Neural cell (in vitro differentiated cells): Measurements from ENCODE around the gene TBC1D5. TPM values are rescaled to one million over a fixed set of nuclear protein-coding genes. Genes with fewer than 3 reads are reported as not detected.

Experiments used
- H2AFZ ChIP-seq: fragments of 200-600, 300-800 bp; sonication (generic), shearing (Covaris generic); 2 replicates; pipeline ENCODE4 v1.6.0; 2014; ENCODE audit warnings: low read depth, mild to moderate bottlenecking, antibody characterized with exemption, low read length, moderate library complexity
- H3F3A ChIP-seq: fragments of 200-600 bp; shearing (Covaris generic); 2 replicates; pipeline ENCODE4 v1.6.1; 2016; ENCODE audit warnings: mild to moderate bottlenecking, moderate library complexity, mixed read lengths, antibody characterized with exemption, low read length; ENCODE audit not compliant: insufficient read depth, poor library complexity, severe bottlenecking
- H3K27ac ChIP-seq: fragments of 200-600, 300-800 bp; sonication (generic), shearing (Covaris generic); 2 replicates; pipeline ENCODE4 v1.5.1; 2014; ENCODE audit warnings: mild to moderate bottlenecking, low read length, moderate library complexity
- H3K27me3 ChIP-seq: fragments of 300-800, 200-600 bp; sonication (generic), shearing (Covaris generic); 2 replicates; pipeline ENCODE4 v1.6.0; 2014; ENCODE audit warnings: mild to moderate bottlenecking, low read depth, low read length, moderate library complexity; ENCODE audit not compliant: insufficient read depth
- H3K36me3 ChIP-seq: fragments of 300-800, 200-600 bp; sonication (generic), shearing (Covaris generic); 2 replicates; pipeline ENCODE4 v1.5.1; 2014; ENCODE audit warnings: mild to moderate bottlenecking, antibody characterized with exemption, low read length, moderate library complexity; ENCODE audit not compliant: insufficient read depth
- H3K4me2 ChIP-seq: fragments of 300-800, 200-600 bp; sonication (generic), shearing (Covaris generic); 2 replicates; pipeline ENCODE4 v1.6.0; 2014; ENCODE audit warnings: mild to moderate bottlenecking, low read length
- H3K4me3 ChIP-seq: fragments of 300-800, 200-600 bp; sonication (generic), shearing (Covaris generic); 2 replicates; pipeline ENCODE4 v1.5.1; 2014; ENCODE audit warnings: mild to moderate bottlenecking, low read length, moderate library complexity
- H3K79me2 ChIP-seq: fragments of 200-600 bp; shearing (Covaris generic); replicated peaks from 2 replicates; pipeline ENCODE4 v1.6.0; 2014; ENCODE audit warnings: mild to moderate bottlenecking, low read length, moderate library complexity; ENCODE audit not compliant: insufficient read depth
- H3K9ac ChIP-seq: fragments of 300-800, 200-600 bp; sonication (generic), shearing (Covaris generic); 2 replicates; pipeline ENCODE4 v1.6.1; 2016; ENCODE audit warnings: mild to moderate bottlenecking, low read length, mixed read lengths
- H3K9me2 ChIP-seq: fragments of 200-600 bp; shearing (Covaris generic); 2 replicates; pipeline ENCODE4 v1.6.1; 2016; ENCODE audit warnings: mild to moderate bottlenecking, low read length, mixed read lengths; ENCODE audit not compliant: insufficient read depth
- H3K9me3 ChIP-seq: fragments of 200-600, 300-800 bp; sonication (generic), shearing (Covaris generic); 2 replicates; pipeline ENCODE4 v1.6.1; 2016; ENCODE audit warnings: mild to moderate bottlenecking, mixed run types, low read length, moderate library complexity, mixed read lengths
- H4K20me1 ChIP-seq: fragments of 200-600 bp; shearing (Covaris generic); 2 replicates; pipeline ENCODE4 v1.6.1; 2016; ENCODE audit warnings: mild to moderate bottlenecking, mixed run types; ENCODE audit not compliant: insufficient read depth
- EP300 ChIP-seq: fragments of 450-650 bp; conservative IDR thresholded peaks from 2 replicates; pipeline ENCODE4 v1.6.1; 2014; ENCODE audit warnings: antibody characterized with exemption, mild to moderate bottlenecking, moderate library complexity; ENCODE audit not compliant: poor library complexity, severe bottlenecking
- EZH2 ChIP-seq: fragments of 200-600, 300-800 bp; shearing (Covaris generic), sonication (generic); IDR thresholded peaks from 2 replicates; pipeline ENCODE4 v1.6.1; 2014; ENCODE audit warnings: antibody characterized with exemption, low read length, borderline replicate concordance, mild to moderate bottlenecking; ENCODE audit not compliant: insufficient read depth, poor library complexity, severe bottlenecking
- MXI1 ChIP-seq: fragments of 450-650 bp; conservative IDR thresholded peaks from 2 replicates; pipeline ENCODE4 v1.6.1; 2014; ENCODE audit warnings: antibody characterized with exemption, mild to moderate bottlenecking; ENCODE audit not compliant: poor library complexity, severe bottlenecking
- POLR2AphosphoS5 ChIP-seq: IDR thresholded peaks from 2 replicates; pipeline ENCODE4 v1.6.1; 2012
- RAD21 ChIP-seq: fragments of 450-650 bp; conservative IDR thresholded peaks from 2 replicates; pipeline ENCODE4 v1.6.1; 2014; ENCODE audit warnings: antibody characterized with exemption, mild to moderate bottlenecking, moderate library complexity
- SMC3 ChIP-seq: fragments of 450-650 bp; conservative IDR thresholded peaks from 2 replicates; pipeline ENCODE4 v1.6.1; 2014; ENCODE audit warnings: antibody characterized with exemption, mild to moderate bottlenecking, moderate library complexity; ENCODE audit not compliant: poor library complexity
- TAF1 ChIP-seq: IDR thresholded peaks from 2 replicates; pipeline ENCODE4 v1.6.1; 2012; ENCODE audit warnings: low read depth
- polyA plus RNA-seq: library from polyadenylated mRNA; depleted of rRNA; stranded (reverse); fragments of >200 nt; gene quantifications from 2 replicates; pipeline ENCODE4 v1.2.3, GENCODE V29; 2014
- TF ChIP-seq, protein P1 (sequence below): fragments of 450-650 bp; IDR thresholded peaks from 2 replicates; pipeline ENCODE4 v1.5.1; 2014; ENCODE audit warnings: antibody characterized with exemption, mild to moderate bottlenecking, moderate library complexity; ENCODE audit not compliant: poor library complexity, severe bottlenecking
- TF ChIP-seq, protein P2 (sequence below): IDR thresholded peaks from 2 replicates; pipeline ENCODE4 v1.6.1; 2012; ENCODE audit warnings: borderline replicate concordance

TBC1D5 gene
- polyA plus RNA-seq, 1 donor from 2014 or later: 28.3 TPM

DNA sequence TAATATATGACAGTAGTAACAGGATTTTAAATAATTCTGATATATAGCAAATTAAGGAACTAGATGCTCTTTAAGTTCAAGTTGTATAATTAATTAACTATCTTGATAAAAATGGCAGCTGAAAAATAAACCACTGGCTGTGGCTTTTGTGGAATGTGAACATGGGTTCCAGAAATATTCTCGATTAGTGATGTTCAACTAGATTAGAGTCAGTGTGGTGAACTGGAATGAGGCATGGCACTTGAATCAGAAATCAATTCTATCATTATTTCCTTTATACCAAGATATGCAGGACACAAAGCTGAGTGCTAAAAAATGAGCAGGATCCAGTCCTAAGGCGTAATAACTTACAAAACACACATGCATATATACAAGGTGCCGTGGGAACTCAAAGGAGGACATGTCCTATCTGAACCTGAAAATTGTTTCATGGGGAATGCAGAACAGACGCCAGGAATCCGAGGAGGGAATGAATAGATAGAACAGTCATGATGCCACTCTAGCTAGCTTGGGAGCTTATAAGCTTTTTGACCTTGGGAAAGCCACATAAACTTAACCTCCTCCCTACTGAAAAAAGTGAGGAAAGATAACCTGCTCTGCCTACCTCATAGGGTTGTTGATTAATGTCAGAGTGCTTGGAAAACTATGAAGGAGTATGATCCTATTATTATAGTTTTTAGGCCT lies 455.3 kb downstream of the TBC1D5 start:
- Histone ChIP-seq H3K9me2 (no peaks in the 10 kb centered on the region), H3K9me3 (no peaks in the 10 kb centered on the region), H3K9ac (no peak overlapping the region), H3K79me2 (no peaks in the 10 kb centered on the region), H3K27ac (no peak overlapping the region), H3K4me3 (no peak overlapping the region), H2AFZ (no peak overlapping the region), H3F3A (no peaks in the 10 kb centered on the region), H3K27me3 (no peaks in the 10 kb centered on the region), H3K36me3 (no peaks in the 10 kb centered on the region), H3K4me2 (no peak overlapping the region), H4K20me1 (no peaks in the 10 kb centered on the region)
- no peak for TF ChIP-seq EP300
- TF ChIP-seq, protein P1, sequence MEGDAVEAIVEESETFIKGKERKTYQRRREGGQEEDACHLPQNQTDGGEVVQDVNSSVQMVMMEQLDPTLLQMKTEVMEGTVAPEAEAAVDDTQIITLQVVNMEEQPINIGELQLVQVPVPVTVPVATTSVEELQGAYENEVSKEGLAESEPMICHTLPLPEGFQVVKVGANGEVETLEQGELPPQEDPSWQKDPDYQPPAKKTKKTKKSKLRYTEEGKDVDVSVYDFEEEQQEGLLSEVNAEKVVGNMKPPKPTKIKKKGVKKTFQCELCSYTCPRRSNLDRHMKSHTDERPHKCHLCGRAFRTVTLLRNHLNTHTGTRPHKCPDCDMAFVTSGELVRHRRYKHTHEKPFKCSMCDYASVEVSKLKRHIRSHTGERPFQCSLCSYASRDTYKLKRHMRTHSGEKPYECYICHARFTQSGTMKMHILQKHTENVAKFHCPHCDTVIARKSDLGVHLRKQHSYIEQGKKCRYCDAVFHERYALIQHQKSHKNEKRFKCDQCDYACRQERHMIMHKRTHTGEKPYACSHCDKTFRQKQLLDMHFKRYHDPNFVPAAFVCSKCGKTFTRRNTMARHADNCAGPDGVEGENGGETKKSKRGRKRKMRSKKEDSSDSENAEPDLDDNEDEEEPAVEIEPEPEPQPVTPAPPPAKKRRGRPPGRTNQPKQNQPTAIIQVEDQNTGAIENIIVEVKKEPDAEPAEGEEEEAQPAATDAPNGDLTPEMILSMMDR: no peak
- no peak for TF ChIP-seq TAF1
- TF ChIP-seq RAD21: no peak
- TF ChIP-seq MXI1: no peak
- no peak for TF ChIP-seq POLR2AphosphoS5
- no peak for TF ChIP-seq EZH2
- no peak for TF ChIP-seq SMC3
- TF ChIP-seq, protein P2, sequence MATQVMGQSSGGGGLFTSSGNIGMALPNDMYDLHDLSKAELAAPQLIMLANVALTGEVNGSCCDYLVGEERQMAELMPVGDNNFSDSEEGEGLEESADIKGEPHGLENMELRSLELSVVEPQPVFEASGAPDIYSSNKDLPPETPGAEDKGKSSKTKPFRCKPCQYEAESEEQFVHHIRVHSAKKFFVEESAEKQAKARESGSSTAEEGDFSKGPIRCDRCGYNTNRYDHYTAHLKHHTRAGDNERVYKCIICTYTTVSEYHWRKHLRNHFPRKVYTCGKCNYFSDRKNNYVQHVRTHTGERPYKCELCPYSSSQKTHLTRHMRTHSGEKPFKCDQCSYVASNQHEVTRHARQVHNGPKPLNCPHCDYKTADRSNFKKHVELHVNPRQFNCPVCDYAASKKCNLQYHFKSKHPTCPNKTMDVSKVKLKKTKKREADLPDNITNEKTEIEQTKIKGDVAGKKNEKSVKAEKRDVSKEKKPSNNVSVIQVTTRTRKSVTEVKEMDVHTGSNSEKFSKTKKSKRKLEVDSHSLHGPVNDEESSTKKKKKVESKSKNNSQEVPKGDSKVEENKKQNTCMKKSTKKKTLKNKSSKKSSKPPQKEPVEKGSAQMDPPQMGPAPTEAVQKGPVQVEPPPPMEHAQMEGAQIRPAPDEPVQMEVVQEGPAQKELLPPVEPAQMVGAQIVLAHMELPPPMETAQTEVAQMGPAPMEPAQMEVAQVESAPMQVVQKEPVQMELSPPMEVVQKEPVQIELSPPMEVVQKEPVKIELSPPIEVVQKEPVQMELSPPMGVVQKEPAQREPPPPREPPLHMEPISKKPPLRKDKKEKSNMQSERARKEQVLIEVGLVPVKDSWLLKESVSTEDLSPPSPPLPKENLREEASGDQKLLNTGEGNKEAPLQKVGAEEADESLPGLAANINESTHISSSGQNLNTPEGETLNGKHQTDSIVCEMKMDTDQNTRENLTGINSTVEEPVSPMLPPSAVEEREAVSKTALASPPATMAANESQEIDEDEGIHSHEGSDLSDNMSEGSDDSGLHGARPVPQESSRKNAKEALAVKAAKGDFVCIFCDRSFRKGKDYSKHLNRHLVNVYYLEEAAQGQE: no peak

DNA sequence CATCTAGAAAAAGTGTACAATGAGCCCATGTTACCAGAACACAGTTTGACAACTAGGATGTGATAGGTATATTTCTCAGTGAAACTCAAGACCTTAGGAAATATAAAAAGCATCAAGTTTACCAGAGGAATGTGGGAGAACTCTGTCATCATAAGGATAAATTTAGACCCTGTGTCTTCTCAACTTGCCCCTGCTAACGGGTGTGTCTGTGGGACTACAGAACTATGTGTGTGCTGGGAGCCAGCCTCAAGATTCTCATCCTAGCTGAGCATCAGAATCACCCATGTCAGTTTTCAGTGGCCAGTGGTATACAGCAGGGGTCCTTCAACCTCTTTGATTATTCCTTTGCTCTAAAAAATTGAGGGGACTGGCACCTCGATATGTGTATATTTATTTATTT lies 464.4 kb downstream of the TBC1D5 start:
- Histone ChIP-seq H3K27me3 (no peaks in the 10 kb centered on the region), H3K4me2 (no peak overlapping the region), H3K9ac (no peak overlapping the region), H4K20me1 (no peaks in the 10 kb centered on the region), H3F3A (no peaks in the 10 kb centered on the region), H2AFZ (no peak overlapping the region), H3K9me2 (no peaks in the 10 kb centered on the region), H3K79me2 (no peaks in the 10 kb centered on the region), H3K27ac (no peak overlapping the region), H3K36me3 (no peaks in the 10 kb centered on the region), H3K9me3 (no peaks in the 10 kb centered on the region), H3K4me3 (no peak overlapping the region)
- TF ChIP-seq MXI1 (no peak), SMC3 (no peak), POLR2AphosphoS5 (no peak), EP300 (no peak), EZH2 (no peak), RAD21 (no peak), TAF1 (no peak)
- TF ChIP-seq, protein P2: no peak
- TF ChIP-seq, protein P1: no peak
